SU-DHL-6 (cell line): Measurements from ENCODE around the gene HYCC2.

Experiments
- CTCF ChIP-seq: fragments of 200-600 bp; sonication (generic); IDR thresholded peaks from one replicate; pipeline ENCODE4 v1.5.1; 2017; ENCODE audit warnings: antibody characterized with exemption, mild to moderate bottlenecking, low read length, moderate library complexity; ENCODE audit not compliant: insufficient read depth, poor library complexity, severe bottlenecking
- EZH2phosphoT487 ChIP-seq: fragments of 200-600 bp; sonication (generic), shearing (Covaris generic); conservative IDR thresholded peaks from 2 replicates; pipeline ENCODE4 v1.6.1; 2018; ENCODE audit warnings: mild to moderate bottlenecking, antibody characterized with exemption, low read length, moderate library complexity, mixed read lengths

GRCh38 chr2:201070948-201071478 lies 458 bp downstream of the HYCC2 start:
- TF ChIP-seq CTCF: no peak
- TF ChIP-seq EZH2phosphoT487: no peak
